Measurements from ENCODE around the gene CAMTA1. TPM values are rescaled to one million over a fixed set of nuclear protein-coding genes. Genes with fewer than 3 reads are reported as not detected.

The CAMTA1 gene
- total RNA-seq, 1 donor from 2014 or later, result 63.8 TPM

DNA sequence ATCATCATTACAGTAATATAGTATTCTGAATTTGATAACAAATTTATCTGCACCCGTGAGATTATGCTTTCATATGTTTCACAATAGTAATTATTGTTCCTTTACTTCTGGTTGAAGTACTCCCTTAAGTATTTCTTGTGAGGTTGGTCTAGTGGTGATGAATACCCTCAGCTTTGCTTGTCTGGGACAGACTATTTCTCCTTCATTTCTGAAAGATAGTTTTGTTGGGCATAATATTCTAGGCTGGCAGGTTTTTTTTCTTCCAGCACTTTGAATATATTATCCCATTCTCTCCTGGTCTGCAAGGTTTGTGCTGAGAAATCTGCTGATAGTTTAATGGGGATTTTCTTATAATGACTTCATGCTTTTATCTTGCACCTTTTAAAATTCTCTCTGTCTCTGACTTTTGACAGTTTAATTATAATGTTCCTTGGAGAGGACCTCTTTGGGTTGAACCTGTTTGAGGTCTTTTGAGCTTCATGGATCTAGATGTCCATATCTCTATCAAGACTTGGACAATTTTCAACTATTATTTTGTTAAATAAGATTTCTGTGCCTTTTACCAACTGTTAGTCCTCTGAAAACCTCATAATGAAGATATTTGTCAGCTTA lies 614.4 kb downstream of the CAMTA1 start:
- H3K27ac Mint-ChIP-seq (ENCODE audit: unreplicated experiment), result no peak overlapping the region
- no peaks in the 10 kb centered on the region for H3K27me3 Mint-ChIP-seq (ENCODE audit: low read depth)
- peaks cover 22% of the 10 kb centered on the region for H3K4me1 Mint-ChIP-seq (ENCODE audit: low read depth)
- H3K4me3 Mint-ChIP-seq (ENCODE audit: unreplicated experiment), result no peak overlapping the region
- TF ChIP-seq CTCF (IDR thresholded peaks at IDR 0.05), result no peak
- H3K9me3 Mint-ChIP-seq (ENCODE audit: low read depth), result peaks cover 48% of the 10 kb centered on the region
- H3K36me3 Mint-ChIP-seq (ENCODE audit: low read depth), result peaks cover 17% of the 10 kb centered on the region
- DNase-seq (ENCODE audit: low spot score), result no peak

- H3K4me1 Mint-ChIP-seq (ENCODE audit: low read depth), result peaks cover 22% of the 10 kb centered on the region
- no peak overlapping the region for H3K4me3 Mint-ChIP-seq (ENCODE audit: unreplicated experiment)
- no peak overlapping the region for H3K27ac Mint-ChIP-seq (ENCODE audit: unreplicated experiment)
- peaks cover 15% of the 10 kb centered on the region for H3K36me3 Mint-ChIP-seq (ENCODE audit: low read depth)
- TF ChIP-seq CTCF (IDR thresholded peaks at IDR 0.05), result no peak
- H3K27me3 Mint-ChIP-seq (ENCODE audit: low read depth), result no peaks in the 10 kb centered on the region
- DNase-seq (ENCODE audit: low spot score), result no peak
- peaks cover 43% of the 10 kb centered on the region for H3K9me3 Mint-ChIP-seq (ENCODE audit: low read depth)
Observed at GRCh38 chr1:7400566-7400965, 615.3 kb downstream of the CAMTA1 start.

DNA sequence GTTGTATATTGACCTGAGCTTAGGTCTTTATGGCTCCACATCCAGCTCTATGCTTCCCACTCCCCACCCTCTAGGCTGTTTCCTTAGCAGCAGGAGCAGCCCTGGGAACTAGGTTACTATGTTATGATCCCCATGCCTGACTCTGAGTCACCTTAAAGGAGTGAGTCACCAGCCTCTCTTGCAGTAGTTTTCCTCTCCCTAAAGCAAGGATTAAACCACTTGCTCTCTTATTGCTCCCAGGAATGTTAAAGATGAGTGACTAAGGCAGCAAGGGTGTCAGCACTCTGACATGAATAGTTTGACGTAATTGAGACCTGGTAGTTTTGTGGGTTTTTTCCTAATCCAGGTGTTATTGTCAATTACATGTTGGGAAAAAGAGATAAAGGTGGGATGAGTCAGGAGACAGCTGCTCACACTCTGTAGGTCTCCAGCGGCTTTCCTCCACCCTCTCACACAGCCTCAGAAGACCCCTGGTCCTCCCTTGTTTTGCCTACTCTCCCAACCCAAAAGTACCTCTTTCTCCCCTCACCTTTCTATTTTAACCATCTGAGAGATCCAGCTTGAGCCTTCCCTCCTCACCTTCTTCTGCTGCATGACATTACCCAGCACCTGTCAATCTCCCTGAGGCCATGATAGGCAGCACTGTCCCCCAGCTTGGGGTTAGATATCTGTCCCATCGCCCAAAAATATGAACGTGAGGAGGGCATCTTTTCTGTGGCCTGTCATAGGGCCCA lies 616.7 kb downstream of the CAMTA1 start:
- H3K4me1 Mint-ChIP-seq (ENCODE audit: low read depth), result peaks cover 22% of the 10 kb centered on the region
- H3K9me3 Mint-ChIP-seq (ENCODE audit: low read depth), result peaks cover 30% of the 10 kb centered on the region
- TF ChIP-seq CTCF (IDR thresholded peaks at IDR 0.05), result no peak
- peak overlapping the region; percentile 95 for H3K27ac Mint-ChIP-seq (ENCODE audit: unreplicated experiment)
- H3K4me3 Mint-ChIP-seq (ENCODE audit: unreplicated experiment), result no peak overlapping the region
- peaks cover 9% of the 10 kb centered on the region for H3K36me3 Mint-ChIP-seq (ENCODE audit: low read depth)
- no peaks in the 10 kb centered on the region for H3K27me3 Mint-ChIP-seq (ENCODE audit: low read depth)
- no peak for DNase-seq (ENCODE audit: low spot score)

DNA sequence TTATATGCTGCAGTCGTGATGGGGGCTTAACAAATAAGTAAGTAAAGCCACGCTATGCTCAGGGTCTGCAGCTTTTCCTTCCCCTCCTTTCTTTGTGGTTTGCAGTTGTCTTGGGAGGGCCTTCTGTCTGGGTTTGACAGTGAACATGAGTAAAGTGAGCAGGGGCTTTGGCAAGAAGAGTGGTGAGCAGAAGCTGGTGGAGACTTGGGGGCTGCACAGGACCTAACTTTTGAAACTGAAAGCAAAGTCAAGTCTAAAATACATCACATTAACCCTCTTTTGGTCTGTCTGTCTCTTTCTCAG lies 617.2 kb downstream of the CAMTA1 start:
- no peak for DNase-seq (ENCODE audit: low spot score)
- peak overlapping the region; percentile 95 for H3K27ac Mint-ChIP-seq (ENCODE audit: unreplicated experiment)
- TF ChIP-seq CTCF (IDR thresholded peaks at IDR 0.05), result no peak
- peaks cover 9% of the 10 kb centered on the region for H3K36me3 Mint-ChIP-seq (ENCODE audit: low read depth)
- no peaks in the 10 kb centered on the region for H3K27me3 Mint-ChIP-seq (ENCODE audit: low read depth)
- peaks cover 22% of the 10 kb centered on the region for H3K4me1 Mint-ChIP-seq (ENCODE audit: low read depth)
- no peak overlapping the region for H3K4me3 Mint-ChIP-seq (ENCODE audit: unreplicated experiment)
- peaks cover 25% of the 10 kb centered on the region for H3K9me3 Mint-ChIP-seq (ENCODE audit: low read depth)

DNA sequence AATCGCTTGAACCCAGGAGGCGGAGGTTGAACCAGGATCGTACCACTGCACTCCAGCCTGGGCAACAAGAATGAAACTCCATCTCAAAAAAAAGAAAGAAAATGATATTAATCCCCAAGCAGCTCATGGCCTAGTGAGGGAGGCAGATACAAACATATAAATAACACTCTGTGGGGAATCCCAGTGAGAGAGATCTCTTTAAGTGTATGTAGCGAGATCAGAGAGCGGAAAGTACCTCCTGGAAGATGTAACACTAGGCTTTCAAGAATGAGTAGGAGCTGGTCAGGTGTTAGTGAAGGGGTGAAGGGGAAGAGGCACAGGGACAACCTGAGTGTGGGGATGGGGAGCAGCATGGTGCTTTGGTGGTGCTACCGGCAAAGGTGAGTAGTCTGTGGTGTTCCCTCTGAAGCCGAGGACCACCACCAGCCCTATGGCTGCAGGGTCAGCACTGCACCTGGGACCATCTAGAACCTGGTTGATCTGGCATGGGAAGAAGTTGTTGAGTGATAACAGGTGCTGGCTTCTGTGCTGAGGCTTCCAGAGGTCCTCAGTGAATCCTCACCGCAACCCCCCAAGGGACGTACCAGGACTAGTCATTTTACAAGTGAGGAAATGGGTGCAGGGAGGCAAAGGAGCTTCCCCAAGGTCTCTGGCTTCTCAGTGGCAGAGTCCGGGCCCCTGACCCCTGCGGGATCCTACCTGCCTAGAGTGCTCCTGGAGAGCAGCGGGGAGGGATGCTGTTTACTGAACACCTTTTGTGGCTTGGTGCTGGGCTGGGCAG lies 618.2 kb downstream of the CAMTA1 start:
- H3K27me3 Mint-ChIP-seq (ENCODE audit: low read depth), result no peaks in the 10 kb centered on the region
- peaks cover 22% of the 10 kb centered on the region for H3K9me3 Mint-ChIP-seq (ENCODE audit: low read depth)
- DNase-seq (ENCODE audit: low spot score), result peak; percentile 44
- H3K36me3 Mint-ChIP-seq (ENCODE audit: low read depth), result peaks cover 9% of the 10 kb centered on the region
- TF ChIP-seq CTCF (IDR thresholded peaks at IDR 0.05), result no peak
- H3K4me3 Mint-ChIP-seq (ENCODE audit: unreplicated experiment), result no peak overlapping the region
- H3K27ac Mint-ChIP-seq (ENCODE audit: unreplicated experiment), result no peak overlapping the region
- peaks cover 22% of the 10 kb centered on the region for H3K4me1 Mint-ChIP-seq (ENCODE audit: low read depth)
